GM19240 (cell line): ENCODE results near the gene TJP3.

Source experiments
- DNase-seq: peaks from one replicate; pipeline ENCODE4 v3.0.0; 2011; ENCODE audit warnings: low spot score; ENCODE audit not compliant: insufficient read length

The TJP3 gene

GRCh38 chr19:3784607-3785450 is 76.6 kb downstream of the TJP3 start:
- no peak for DNase-seq

GRCh38 chr19:3785451-3785937 is 77.3 kb downstream of the TJP3 start:
- DNase-seq = no peak

- DNase-seq = no peak
Observed at GRCh38 chr19:3785938-3786824, 78.0 kb downstream of the TJP3 start, which contains the start of gene MATK. TSS of gene MATK (minus strand) at chr19:3786381. CDS start at chr19:3785135, 1,246 bp downstream.

- DNase-seq = no peak
Observed at GRCh38 chr19:3788996-3789778, 81.0 kb downstream of the TJP3 start.

GRCh38 chr19:3790209-3790734 is 82.1 kb downstream of the TJP3 start:
- DNase-seq = no peak

- no peak for DNase-seq
Observed at GRCh38 chr19:3790941-3791340, 82.8 kb downstream of the TJP3 start.

- no peak for DNase-seq
Observed at GRCh38 chr19:3792114-3792513, 83.9 kb downstream of the TJP3 start.

- no peak for DNase-seq
Observed at GRCh38 chr19:3793799-3794198, 85.6 kb downstream of the TJP3 start.

GRCh38 chr19:3796358-3796757 is 88.2 kb downstream of the TJP3 start:
- no peak for DNase-seq

GRCh38 chr19:3798137-3798536 is 90.0 kb downstream of the TJP3 start:
- DNase-seq = no peak
